COLO668 (cell line): ENCODE data around the gene TFCP2L1.

Source experiments
- DNase-seq: peaks from one replicate; lab custom pipeline; 2025; ENCODE audit not compliant: unreplicated experiment; lab: John Stamatoyannopoulos, UW

The TFCP2L1 gene

GRCh38 chr2:121244616-121245015, 40.4 kb downstream of the TFCP2L1 start:
- DNase-seq = no peak

- no peak for DNase-seq
Observed at GRCh38 chr2:121243821-121244460, 41.1 kb downstream of the TFCP2L1 start.

GRCh38 chr2:121242976-121243375, 42.0 kb downstream of the TFCP2L1 start:
- no peak for DNase-seq

- DNase-seq = no peak
Observed at GRCh38 chr2:121242175-121242875, 42.7 kb downstream of the TFCP2L1 start.

GRCh38 chr2:121241466-121241865, 43.5 kb downstream of the TFCP2L1 start:
- DNase-seq = no peak

GRCh38 chr2:121240436-121240835, 44.6 kb downstream of the TFCP2L1 start:
- no peak for DNase-seq

GRCh38 chr2:121239969-121240368, 45.0 kb downstream of the TFCP2L1 start:
- DNase-seq = no peak

- no peak for DNase-seq
Observed at GRCh38 chr2:121239471-121239870, 45.5 kb downstream of the TFCP2L1 start.

GRCh38 chr2:121238828-121239227, 46.2 kb downstream of the TFCP2L1 start:
- DNase-seq = no peak

GRCh38 chr2:121237980-121238665, 46.9 kb downstream of the TFCP2L1 start:
- no peak for DNase-seq

- DNase-seq = no peak
Observed at GRCh38 chr2:121237336-121237979, 47.5 kb downstream of the TFCP2L1 start.

- no peak for DNase-seq
Observed at GRCh38 chr2:121236650-121237180, 48.3 kb downstream of the TFCP2L1 start.

- DNase-seq = no peak
Observed at GRCh38 chr2:121236101-121236640, 48.8 kb downstream of the TFCP2L1 start.

- no peak for DNase-seq
Observed at GRCh38 chr2:121235542-121235941, 49.5 kb downstream of the TFCP2L1 start.

GRCh38 chr2:121234791-121235190, 50.2 kb downstream of the TFCP2L1 start:
- DNase-seq = no peak

- DNase-seq = no peak
Observed at GRCh38 chr2:121234144-121234543, 50.9 kb downstream of the TFCP2L1 start.

GRCh38 chr2:121233486-121234110, 51.4 kb downstream of the TFCP2L1 start:
- DNase-seq = no peak

- no peak for DNase-seq
Observed at GRCh38 chr2:121232626-121233265, 52.3 kb downstream of the TFCP2L1 start.

- no peak for DNase-seq
Observed at GRCh38 chr2:121231385-121232000, 53.5 kb downstream of the TFCP2L1 start.

GRCh38 chr2:121228521-121228920, 56.5 kb downstream of the TFCP2L1 start:
- DNase-seq = no peak
